HG03378 (cell line): Measurements from ENCODE around the gene ABLIM3.

Experiments used
- ATAC-seq: cut with Tn5 transposase; IDR thresholded peaks from one replicate; pipeline ENCODE4 v1.9.1; 2021; ENCODE audit warnings: mild to moderate bottlenecking, moderate library complexity; ENCODE audit not compliant: unreplicated experiment

Gene ABLIM3

GRCh38 chr5:149301049-149301743, 159.9 kb downstream of the ABLIM3 start:
- ATAC-seq = no peak

- ATAC-seq = no peak
These were observed 160.6 kb downstream of the ABLIM3 start for GRCh38 chr5:149301744-149302380.

GRCh38 chr5:149302641-149303040, 161.3 kb downstream of the ABLIM3 start:
- ATAC-seq = no peak

GRCh38 chr5:149303210-149303609, 161.9 kb downstream of the ABLIM3 start:
- no peak for ATAC-seq

GRCh38 chr5:149304195-149305078, 163.1 kb downstream of the ABLIM3 start:
- ATAC-seq = no peak

GRCh38 chr5:149309354-149309753, 168.1 kb downstream of the ABLIM3 start:
- ATAC-seq = no peak
